ENCODE measurements around the gene NT5C3B.

- TF ChIP-seq, protein P1, sequence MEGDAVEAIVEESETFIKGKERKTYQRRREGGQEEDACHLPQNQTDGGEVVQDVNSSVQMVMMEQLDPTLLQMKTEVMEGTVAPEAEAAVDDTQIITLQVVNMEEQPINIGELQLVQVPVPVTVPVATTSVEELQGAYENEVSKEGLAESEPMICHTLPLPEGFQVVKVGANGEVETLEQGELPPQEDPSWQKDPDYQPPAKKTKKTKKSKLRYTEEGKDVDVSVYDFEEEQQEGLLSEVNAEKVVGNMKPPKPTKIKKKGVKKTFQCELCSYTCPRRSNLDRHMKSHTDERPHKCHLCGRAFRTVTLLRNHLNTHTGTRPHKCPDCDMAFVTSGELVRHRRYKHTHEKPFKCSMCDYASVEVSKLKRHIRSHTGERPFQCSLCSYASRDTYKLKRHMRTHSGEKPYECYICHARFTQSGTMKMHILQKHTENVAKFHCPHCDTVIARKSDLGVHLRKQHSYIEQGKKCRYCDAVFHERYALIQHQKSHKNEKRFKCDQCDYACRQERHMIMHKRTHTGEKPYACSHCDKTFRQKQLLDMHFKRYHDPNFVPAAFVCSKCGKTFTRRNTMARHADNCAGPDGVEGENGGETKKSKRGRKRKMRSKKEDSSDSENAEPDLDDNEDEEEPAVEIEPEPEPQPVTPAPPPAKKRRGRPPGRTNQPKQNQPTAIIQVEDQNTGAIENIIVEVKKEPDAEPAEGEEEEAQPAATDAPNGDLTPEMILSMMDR (conservative IDR thresholded peaks at IDR 0.05; ENCODE audit: low read length): no peak
- no peak for TF ChIP-seq EZH2phosphoT487 (IDR thresholded peaks at IDR 0.05; ENCODE audit: borderline replicate concordance)
Measured at GRCh38 chr17:41806685-41807445, 29.2 kb downstream of the NT5C3B start.
